Stomach (tissue), 9 donors: ENCODE results near the gene USP3. TPM values are rescaled to one million over a fixed set of nuclear protein-coding genes. Genes with fewer than 3 reads are reported as not detected.

ENCODE experiments used
- DNase-seq, 2 donors: peaks; one replicate each; pipeline versions ENCODE4 v3.0.0 to v3.0.0-alpha.2; 2013 to 2019
- H3K27ac ChIP-seq, 5 donors: fragments of 200-600 bp in 4 of 5; sonication (generic) in 4 of 5; one replicate each; pipeline ENCODE4 v1.5.1; 2013 to 2019; ENCODE audit warnings: mild to moderate bottlenecking in 1 of 5, moderate library complexity in 1 of 5
- H3K27me3 ChIP-seq, 3 donors: fragments of 200-600 bp; sonication (generic); one replicate each; pipeline ENCODE4 v1.5.1; 2017 to 2019; ENCODE audit warnings: mixed run types in 1 of 3
- H3K36me3 ChIP-seq, 4 donors: fragments of 200-600 bp; sonication (generic); 1 replicate in 3 of 4; 2 replicates in 1 of 4; pipeline ENCODE4 v1.5.1; 2016 to 2019
- H3K4me1 ChIP-seq, 4 donors: fragments of 200-600 bp; sonication (generic); one replicate each; pipeline ENCODE4 v1.5.1; 2016 to 2019
- H3K4me3 ChIP-seq, 4 donors: fragments of 200-600 bp; sonication (generic) in 3 of 4; one replicate each; pipeline ENCODE4 v1.5.1; 2016 to 2019; ENCODE audit warnings: mild to moderate bottlenecking in 1 of 4
- H3K9me3 ChIP-seq, 4 donors: fragments of 200-600 bp; sonication (generic); one replicate each; pipeline ENCODE4 v1.5.1; 2016 to 2019
- CTCF ChIP-seq, 7 experiments: fragments of 450-650 bp in 4 of 7; fragments of 200-600 bp in 3 of 7; sonication (generic) in 3 of 7; IDR thresholded peaks; one replicate each; pipeline ENCODE4 v1.5.1; 2016 to 2019; ENCODE audit warnings: antibody characterized with exemption in 7 of 7, control low read depth in 2 of 7, mild to moderate bottlenecking in 1 of 7
- EP300 ChIP-seq: sonication (generic); formaldehyde crosslinking; IDR thresholded peaks from one replicate; pipeline ENCODE4 v1.6.1; 2017; ENCODE audit warnings: antibody characterized with exemption
- POLR2A ChIP-seq, 4 donors: fragments of 450-650 bp; IDR thresholded peaks; one replicate each; pipeline ENCODE4 v1.6.1; 2016; ENCODE audit warnings: antibody characterized with exemption in 4 of 4, control low read depth in 2 of 4, mild to moderate bottlenecking in 1 of 4, moderate library complexity in 1 of 4
- POLR2AphosphoS5 ChIP-seq, 3 donors: sonication (generic); formaldehyde crosslinking; IDR thresholded peaks; one replicate each; pipeline ENCODE4 v1.6.1; 2016; ENCODE audit warnings: antibody characterized with exemption in 3 of 3
- WGBS, 5 donors: extraction: QIAGEN DNeasy Blood & Tissue Kit in 3 of 5; methylation state at CpG; one replicate each; pipeline versions ENCODE4 v1.1.5 to v1.1.7; 2013 to 2018; 5-methylcytosine and 5-hydroxymethylcytosine counted together
- intact Hi-C: fragments of 100-400 bp; cut with DNase I; formaldehyde crosslinking; loops from one replicate; pipeline ENCODE4 v1.15.1; 2023; ENCODE audit warnings: low total_unique reads
- polyA plus RNA-seq, 3 donors: library from polyadenylated mRNA; stranded (reverse); fragments of 200-250 nt; gene quantifications; one replicate each; pipeline ENCODE4 v1.2.3, GENCODE V29; 2013
- total RNA-seq, 5 donors: library from RNA; depleted of rRNA; stranded (reverse); fragments of >200 nt; gene quantifications; one replicate each; pipeline versions ENCODE4 v1.1.0 to v1.2.3, GENCODE V29; 2014 to 2016
- donor health status: healthy with polysubstance abuse.
- donor health status: Bipolar disorder and iron deficiency.
- donor health status: healthy.

Gene USP3
- total and polyA plus RNA-seq, 8 donors, result 10.5 to 174 (median 26.5) TPM

GRCh38 chr15:63604281-63604680 is 99.9 kb downstream of the USP3 start:
- no peak for DNase-seq
- 88 to 100% (median 93%) methylated on average over 2 of the region's 2 CpGs for WGBS, 5 donors
- Histone ChIP-seq H3K27ac (no peak overlapping the region), H3K4me3 (no peak overlapping the region), H3K27me3 (no peaks in the 10 kb centered on the region), H3K9me3 (no peaks in the 10 kb centered on the region), H3K36me3 (peaks cover 9 to 38% (median 29%) of the 10 kb centered on the region in 4 donors), H3K4me1 (peaks cover 17 to 51% (median 30%) of the 10 kb centered on the region in 4 donors)
- TF ChIP-seq POLR2A (IDR thresholded peaks at IDR 0.05) (no peak), EP300 (no peak), CTCF (IDR thresholded peaks at IDR 0.05) (no peak), POLR2AphosphoS5 (IDR thresholded peaks at IDR 0.05) (no peak)
- intact Hi-C loops, result no loop called here

DNA sequence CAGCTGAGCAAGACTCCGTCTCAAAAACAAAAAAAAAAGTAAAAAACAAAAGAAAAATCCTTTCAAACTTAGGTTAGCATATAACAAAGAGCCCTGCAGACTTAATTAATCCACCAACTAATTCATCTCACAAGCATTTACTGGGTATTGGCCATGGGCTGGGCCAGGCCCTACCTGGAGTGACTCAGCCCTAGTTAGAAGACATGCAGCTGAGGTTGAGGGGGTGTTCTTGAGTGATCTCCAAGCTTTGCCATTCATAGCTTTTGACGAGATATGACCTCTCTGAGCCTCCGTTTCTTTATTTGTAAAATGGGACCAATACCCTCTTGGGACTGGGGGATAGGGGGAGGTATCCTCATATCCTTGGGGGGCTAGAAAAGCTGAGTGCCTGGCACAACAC is 100.6 kb downstream of the USP3 start:
- Histone ChIP-seq H3K4me3 (no peak overlapping the region), H3K27me3 (no peaks in the 10 kb centered on the region), H3K27ac (no peak overlapping the region), H3K36me3 (peaks cover 9 to 43% (median 33%) of the 10 kb centered on the region in 4 donors), H3K4me1 (peaks cover 9 to 48% (median 26%) of the 10 kb centered on the region in 4 donors), H3K9me3 (no peaks in the 10 kb centered on the region)
- 88 to 95% (median 93%) methylated on average over 3 of the region's 3 CpGs for WGBS, 5 donors
- DNase-seq, result no peak
- TF ChIP-seq POLR2AphosphoS5 (IDR thresholded peaks at IDR 0.05) (no peak), EP300 (no peak), CTCF (IDR thresholded peaks at IDR 0.05) (no peak), POLR2A (IDR thresholded peaks at IDR 0.05) (no peak)
- intact Hi-C loops, result no loop called here

DNA sequence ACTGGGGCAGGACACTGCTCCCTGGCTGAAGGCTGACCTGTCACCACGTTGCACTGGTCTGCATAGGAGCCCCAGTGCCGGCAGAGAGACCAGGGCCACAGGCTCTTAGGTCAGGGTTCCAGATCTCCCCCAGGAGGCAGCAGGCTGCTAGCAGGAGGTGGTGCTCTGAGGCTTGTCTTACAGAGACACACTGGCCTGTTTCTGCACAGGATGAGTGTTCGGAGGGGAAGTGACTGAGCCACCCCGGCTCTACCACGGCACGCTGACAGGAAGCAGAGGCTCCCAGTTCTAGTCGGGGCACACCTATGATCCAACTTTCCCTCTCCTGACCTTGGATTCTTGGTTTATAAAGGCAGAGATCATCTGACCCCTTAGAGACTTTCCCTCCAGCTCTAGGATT is 101.4 kb downstream of the USP3 start:
- intact Hi-C loops, result no loop called here
- peak in 1 of 2 donors; percentile 45 for DNase-seq
- Histone ChIP-seq H3K4me1 (peaks cover 13 to 50% (median 29%) of the 10 kb centered on the region in 4 donors), H3K4me3 (no peak overlapping the region), H3K9me3 (no peaks in the 10 kb centered on the region), H3K27ac (peak overlapping the region in 2 of 5 donors; percentile 15 to 16), H3K27me3 (no peaks in the 10 kb centered on the region), H3K36me3 (peaks cover 9 to 43% (median 33%) of the 10 kb centered on the region in 4 donors)
- TF ChIP-seq CTCF (IDR thresholded peaks at IDR 0.05) (no peak), EP300 (no peak), POLR2A (IDR thresholded peaks at IDR 0.05) (no peak), POLR2AphosphoS5 (IDR thresholded peaks at IDR 0.05) (no peak)
- WGBS, 5 donors, result 62 to 78% (median 71%) methylated on average over 4 to 7 of the region's 7 CpGs

- intact Hi-C loops, result no loop called here
- H3K36me3 ChIP-seq, result peaks cover 9 to 47% (median 35%) of the 10 kb centered on the region in 4 donors
- peaks cover 18 to 52% (median 30%) of the 10 kb centered on the region in 4 donors for H3K4me1 ChIP-seq
- no peaks in the 10 kb centered on the region for H3K27me3 ChIP-seq
- DNase-seq, result no peak
- no peaks in the 10 kb centered on the region for H3K9me3 ChIP-seq
- H3K4me3 ChIP-seq, result no peak overlapping the region
- WGBS, 5 donors, result 48 to 66% (median 59%) methylated on average over 2 of the region's 2 CpGs
- no peak for TF ChIP-seq CTCF (IDR thresholded peaks at IDR 0.05)
- no peak for TF ChIP-seq POLR2A (IDR thresholded peaks at IDR 0.05)
- no peak for TF ChIP-seq EP300
- TF ChIP-seq POLR2AphosphoS5 (IDR thresholded peaks at IDR 0.05), result no peak
- peak overlapping the region in 2 of 5 donors; percentile 15 to 16 for H3K27ac ChIP-seq
These were observed 101.9 kb downstream of the USP3 start for GRCh38 chr15:63606308-63606707.
